GM19468 (cell line): ENCODE measurements around the gene VEGFA.
"Not testable (repeated sequence)": the region's sequence is repeated elsewhere in the genome, so short reads cannot be mapped to it uniquely, and the experiment has no call there.

Source experiments
- ATAC-seq: cut with Tn5 transposase; IDR thresholded peaks from one replicate; pipeline ENCODE4 v1.9.1; 2021; ENCODE audit warnings: mild to moderate bottlenecking, moderate library complexity, moderate number of reproducible peaks; ENCODE audit not compliant: unreplicated experiment; ENCODE audit errors: extremely low read depth

VEGFA gene

GRCh38 chr6:43814111-43814510 is 44.1 kb downstream of the VEGFA start:
- ATAC-seq, result no peak

- ATAC-seq, result no peak
These were observed 44.9 kb downstream of the VEGFA start for GRCh38 chr6:43814865-43815264.

GRCh38 chr6:43817192-43817591 is 47.2 kb downstream of the VEGFA start:
- no peak for ATAC-seq

- not testable (repeated sequence) for ATAC-seq
These were observed 49.0 kb downstream of the VEGFA start for GRCh38 chr6:43818973-43819372.

GRCh38 chr6:43819958-43820357 is 49.9 kb downstream of the VEGFA start:
- no peak for ATAC-seq

- no peak for ATAC-seq
These were observed 50.5 kb downstream of the VEGFA start for GRCh38 chr6:43820486-43820885.

GRCh38 chr6:43821101-43821886 is 51.3 kb downstream of the VEGFA start:
- ATAC-seq, result no peak

- no peak for ATAC-seq
These were observed 53.4 kb downstream of the VEGFA start for GRCh38 chr6:43823390-43823789.

- ATAC-seq, result no peak
These were observed 54.1 kb downstream of the VEGFA start for GRCh38 chr6:43823879-43824702.

GRCh38 chr6:43824703-43825064 is 54.7 kb downstream of the VEGFA start:
- no peak for ATAC-seq

GRCh38 chr6:43825187-43826115 is 55.4 kb downstream of the VEGFA start:
- no peak for ATAC-seq

GRCh38 chr6:43826730-43827129 is 56.7 kb downstream of the VEGFA start:
- no peak for ATAC-seq

- ATAC-seq, result no peak
These were observed 57.9 kb downstream of the VEGFA start for GRCh38 chr6:43827898-43828297.

GRCh38 chr6:43828711-43829110 is 58.7 kb downstream of the VEGFA start:
- ATAC-seq, result no peak

GRCh38 chr6:43829470-43829869 is 59.5 kb downstream of the VEGFA start:
- ATAC-seq, result no peak

- no peak for ATAC-seq
These were observed 60.8 kb downstream of the VEGFA start for GRCh38 chr6:43830775-43831174.

- no peak for ATAC-seq
These were observed 61.2 kb downstream of the VEGFA start for GRCh38 chr6:43831191-43831590.

- ATAC-seq, result no peak
These were observed 63.4 kb downstream of the VEGFA start for GRCh38 chr6:43833223-43833995.

GRCh38 chr6:43833996-43834390 is 64.0 kb downstream of the VEGFA start:
- ATAC-seq, result no peak
